Superior temporal gyrus (tissue), 1 donor: ENCODE measurements around the gene RAB31.
"Not testable (repeated sequence)": the region's sequence is repeated elsewhere in the genome, so short reads cannot be mapped to it uniquely, and the experiment has no call there.

Source experiments
- DNase-seq: peaks from one replicate; pipeline ENCODE4 v3.0.0-alpha.2; 2016; ENCODE audit errors: extremely low spot score

RAB31 gene

GRCh38 chr18:9887992-9888391, 179.9 kb downstream of the RAB31 start:
- DNase-seq, result no peak

- no peak for DNase-seq
These were observed 182.1 kb downstream of the RAB31 start for GRCh38 chr18:9890196-9890595.

- DNase-seq, result no peak
These were observed 182.9 kb downstream of the RAB31 start for GRCh38 chr18:9890957-9891356.

- DNase-seq, result not testable (repeated sequence)
These were observed 183.4 kb downstream of the RAB31 start for GRCh38 chr18:9891515-9891914.

GRCh38 chr18:9894454-9895068, 186.5 kb downstream of the RAB31 start:
- no peak for DNase-seq

- DNase-seq, result no peak
These were observed 189.0 kb downstream of the RAB31 start for GRCh38 chr18:9897129-9897528.

- not testable (repeated sequence) for DNase-seq
These were observed 189.7 kb downstream of the RAB31 start for GRCh38 chr18:9897787-9898291.

- DNase-seq, result no peak
These were observed 190.9 kb downstream of the RAB31 start for GRCh38 chr18:9898792-9899549.

- not testable (repeated sequence) for DNase-seq
These were observed 191.4 kb downstream of the RAB31 start for GRCh38 chr18:9899550-9899930.

GRCh38 chr18:9900699-9901098, 192.6 kb downstream of the RAB31 start:
- no peak for DNase-seq

- no peak for DNase-seq
These were observed 193.3 kb downstream of the RAB31 start for GRCh38 chr18:9901377-9901776.

- not testable (repeated sequence) for DNase-seq
These were observed 194.2 kb downstream of the RAB31 start for GRCh38 chr18:9902264-9902663.

GRCh38 chr18:9902832-9903231, 194.7 kb downstream of the RAB31 start:
- no peak for DNase-seq

GRCh38 chr18:9905401-9905922, 197.4 kb downstream of the RAB31 start:
- no peak for DNase-seq

- no peak for DNase-seq
These were observed 198.4 kb downstream of the RAB31 start for GRCh38 chr18:9906481-9906880.

- no peak for DNase-seq
These were observed 199.8 kb downstream of the RAB31 start for GRCh38 chr18:9907867-9908266.

- no peak for DNase-seq
These were observed 202.0 kb downstream of the RAB31 start for GRCh38 chr18:9910071-9910470.

GRCh38 chr18:9910661-9911060, 202.6 kb downstream of the RAB31 start:
- DNase-seq, result no peak

GRCh38 chr18:9911226-9911625, 203.1 kb downstream of the RAB31 start:
- no peak for DNase-seq
